ENCODE results near the gene PRM3. TPM values are rescaled to one million over a fixed set of nuclear protein-coding genes. Genes with fewer than 3 reads are reported as not detected.

PRM3 gene
- total RNA-seq, 4 donors from 2014 or later, result not detected

DNA sequence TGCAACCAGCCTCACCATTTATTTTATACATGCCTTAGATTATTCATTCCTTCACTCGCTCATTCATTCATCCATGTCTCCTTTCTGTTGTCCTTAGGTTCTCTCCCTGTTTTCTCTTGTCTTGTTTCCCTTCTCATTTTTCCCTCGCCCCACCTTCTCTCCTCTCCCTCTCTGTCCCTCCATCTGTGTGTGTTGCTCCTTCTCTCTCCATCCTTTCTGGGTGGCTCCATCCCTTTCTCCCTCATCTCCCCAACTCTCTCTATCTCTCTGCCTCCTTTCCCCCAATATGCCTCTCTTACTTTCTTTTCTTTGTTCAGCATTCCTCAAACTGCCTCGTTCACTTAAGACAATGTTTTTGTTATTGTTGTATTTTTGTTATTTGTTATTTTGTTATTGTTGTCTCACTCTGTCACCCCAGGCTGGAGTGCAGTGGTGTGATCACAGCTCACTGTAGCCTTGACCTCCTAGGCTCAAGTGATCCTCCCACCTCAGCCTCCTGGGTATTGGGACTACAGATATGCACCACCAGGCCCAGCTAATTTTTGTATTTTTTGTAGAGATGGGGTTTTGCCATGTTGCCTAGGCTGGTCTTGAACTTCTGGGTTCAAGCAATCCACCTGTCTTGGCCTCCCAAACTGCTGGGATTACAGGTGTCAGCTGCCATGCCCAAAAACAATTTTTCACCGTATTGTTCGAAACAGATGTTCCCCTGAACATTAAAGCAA, 31.8 kb downstream of the PRM3 start:
- Histone ChIP-seq H3K27ac (no peak overlapping the region), H3K9me3 (no peaks in the 10 kb centered on the region), H3K27me3 (no peaks in the 10 kb centered on the region), H3K4me3 (no peak overlapping the region), H3K36me3 (no peaks in the 10 kb centered on the region), H3K4me1 (no peaks in the 10 kb centered on the region)
- intact Hi-C loops (cut with DNase I; ENCODE audit: low total_unique reads) (no loop called here), in situ Hi-C loops (cut with MboI; ENCODE audit: low pct_ligation_motif_present in 1 of 4, low pct_unique_long_range_greater_than_20kb in 1 of 4, low sequenced_read_pairs in 3 of 4) (no loop called here)
- WGBS, 2 donors (ENCODE audit: low coverage in 1 of 2), result 87 to 93% methylated on average over 5 of the region's 5 CpGs
- no peak for DNase-seq
- TF ChIP-seq POLR2A (IDR thresholded peaks at IDR 0.05), result no peak
- TF ChIP-seq, protein P1, sequence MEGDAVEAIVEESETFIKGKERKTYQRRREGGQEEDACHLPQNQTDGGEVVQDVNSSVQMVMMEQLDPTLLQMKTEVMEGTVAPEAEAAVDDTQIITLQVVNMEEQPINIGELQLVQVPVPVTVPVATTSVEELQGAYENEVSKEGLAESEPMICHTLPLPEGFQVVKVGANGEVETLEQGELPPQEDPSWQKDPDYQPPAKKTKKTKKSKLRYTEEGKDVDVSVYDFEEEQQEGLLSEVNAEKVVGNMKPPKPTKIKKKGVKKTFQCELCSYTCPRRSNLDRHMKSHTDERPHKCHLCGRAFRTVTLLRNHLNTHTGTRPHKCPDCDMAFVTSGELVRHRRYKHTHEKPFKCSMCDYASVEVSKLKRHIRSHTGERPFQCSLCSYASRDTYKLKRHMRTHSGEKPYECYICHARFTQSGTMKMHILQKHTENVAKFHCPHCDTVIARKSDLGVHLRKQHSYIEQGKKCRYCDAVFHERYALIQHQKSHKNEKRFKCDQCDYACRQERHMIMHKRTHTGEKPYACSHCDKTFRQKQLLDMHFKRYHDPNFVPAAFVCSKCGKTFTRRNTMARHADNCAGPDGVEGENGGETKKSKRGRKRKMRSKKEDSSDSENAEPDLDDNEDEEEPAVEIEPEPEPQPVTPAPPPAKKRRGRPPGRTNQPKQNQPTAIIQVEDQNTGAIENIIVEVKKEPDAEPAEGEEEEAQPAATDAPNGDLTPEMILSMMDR (IDR thresholded peaks at IDR 0.05), result no peak
- TF ChIP-seq POLR2AphosphoS5 (IDR thresholded peaks at IDR 0.05), result no peak

DNA sequence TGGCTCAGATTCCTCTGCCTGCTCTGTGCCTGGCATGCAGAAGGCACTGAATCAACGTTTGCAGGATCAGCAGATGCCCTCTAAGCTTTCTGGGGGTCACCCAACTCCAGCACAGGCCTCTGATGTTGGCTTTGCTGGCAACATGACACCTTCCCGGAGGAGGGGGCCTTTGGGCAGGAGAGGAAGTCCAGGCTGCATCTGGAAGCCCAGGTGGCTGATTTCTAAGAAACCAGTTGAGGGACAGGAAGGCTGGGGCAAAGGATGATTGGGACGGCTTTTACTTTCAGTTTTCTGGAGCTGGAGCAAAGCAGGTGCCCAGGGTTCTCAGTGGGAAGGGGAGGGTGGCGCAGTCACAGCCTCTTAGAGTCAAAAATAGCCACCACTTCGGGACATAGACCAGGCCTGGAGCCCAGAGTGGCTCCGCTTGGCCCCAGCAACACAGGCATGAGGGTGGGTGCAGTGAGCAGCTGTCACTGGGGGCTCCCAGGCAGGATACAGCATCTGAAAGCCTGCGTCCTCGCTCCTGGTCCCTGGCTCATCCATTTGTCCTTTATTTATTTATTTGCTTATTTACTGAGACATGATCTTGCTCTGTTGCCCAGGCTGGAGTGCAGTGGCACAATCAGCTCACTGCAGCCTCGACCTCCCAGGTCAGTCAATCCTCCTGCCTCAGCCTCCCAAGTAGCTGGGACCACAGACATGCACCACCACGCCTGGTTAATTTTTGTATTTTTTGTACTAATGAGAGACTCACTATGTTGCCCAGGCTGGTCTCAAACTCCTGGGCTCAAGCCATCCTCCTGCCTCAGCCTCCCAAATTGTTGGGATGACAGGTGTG, 32.6 kb downstream of the PRM3 start:
- no peak overlapping the region for H3K27ac ChIP-seq
- TF ChIP-seq, protein P1 (IDR thresholded peaks at IDR 0.05), result no peak
- TF ChIP-seq POLR2A (IDR thresholded peaks at IDR 0.05), result no peak
- no peak for TF ChIP-seq EP300 (IDR thresholded peaks at IDR 0.05; ENCODE audit: low read depth)
- TF ChIP-seq POLR2AphosphoS5 (IDR thresholded peaks at IDR 0.05), result no peak
- H3K9me3 ChIP-seq, result no peaks in the 10 kb centered on the region
- intact Hi-C loops (cut with DNase I; ENCODE audit: low total_unique reads) (no loop called here), in situ Hi-C loops (cut with MboI; ENCODE audit: low pct_ligation_motif_present in 1 of 4, low pct_unique_long_range_greater_than_20kb in 1 of 4, low sequenced_read_pairs in 3 of 4) (no loop called here)
- 71% methylated on average over 10 of the region's 10 CpGs; no CpG with 5 or more reads in 1 of the 2 donors for WGBS, 2 donors (ENCODE audit: low coverage in 1 of 2)
- peaks cover 0 to 3% (median 1%) of the 10 kb centered on the region in 4 donors for H3K4me1 ChIP-seq
- DNase-seq, result no peak
- H3K27me3 ChIP-seq, result no peaks in the 10 kb centered on the region
- H3K4me3 ChIP-seq, result no peak overlapping the region
- no peaks in the 10 kb centered on the region for H3K36me3 ChIP-seq

DNA sequence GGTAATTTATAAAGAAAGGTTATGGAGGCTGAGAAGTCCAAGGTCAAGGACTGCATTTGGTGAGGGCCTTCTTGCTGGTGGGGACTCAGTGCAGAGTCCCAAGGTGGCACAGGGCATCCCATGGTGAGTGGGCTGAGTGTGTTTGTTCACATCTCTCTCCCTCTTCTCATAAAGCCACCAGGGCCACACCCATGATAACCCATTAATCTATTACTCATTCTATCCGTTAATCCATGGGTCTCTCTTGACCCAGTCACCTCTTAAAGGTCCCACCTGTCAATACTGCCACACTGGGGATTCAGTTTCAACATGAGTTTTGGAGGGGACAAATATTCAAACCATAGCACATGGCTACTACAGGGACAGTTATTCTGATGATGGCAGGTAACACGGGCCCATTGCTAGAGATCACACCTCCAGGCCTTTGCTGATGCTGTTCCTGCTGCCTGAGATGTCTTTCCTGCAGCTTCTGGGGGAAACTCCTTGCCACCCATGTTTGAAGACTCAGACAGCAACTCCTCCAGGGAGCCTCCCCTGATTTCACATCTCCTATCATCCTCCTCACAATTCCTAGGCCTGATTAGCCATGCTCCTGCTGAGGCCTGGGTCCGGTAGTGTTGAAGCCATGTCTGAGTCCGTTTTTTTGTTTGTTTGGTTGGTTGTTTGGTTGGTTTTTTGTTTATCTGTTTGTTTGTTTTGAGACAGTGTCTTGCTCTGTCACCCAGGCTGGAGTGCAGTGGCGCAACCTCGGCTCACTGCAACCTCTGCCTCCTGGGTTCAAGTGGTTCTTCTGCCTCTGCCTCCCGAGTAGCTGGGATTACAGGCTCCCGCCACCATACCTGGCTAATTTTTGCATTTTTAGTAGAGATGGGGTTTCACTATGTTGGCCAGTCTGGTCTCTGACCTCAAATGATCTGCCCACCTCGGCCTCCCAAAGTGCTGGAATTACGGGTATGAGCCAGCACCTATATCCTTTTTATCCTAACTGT, 33.5 kb downstream of the PRM3 start:
- Histone ChIP-seq H3K27ac (no peak overlapping the region), H3K4me1 (peaks cover 0 to 5% (median 2%) of the 10 kb centered on the region in 4 donors), H3K36me3 (no peaks in the 10 kb centered on the region), H3K9me3 (no peaks in the 10 kb centered on the region), H3K27me3 (no peaks in the 10 kb centered on the region), H3K4me3 (no peak overlapping the region)
- intact Hi-C loops (cut with DNase I; ENCODE audit: low total_unique reads), result no loop called here
- 80 to 82% methylated on average over 5 to 10 of the region's 10 CpGs for WGBS, 2 donors (ENCODE audit: low coverage in 1 of 2)
- TF ChIP-seq, protein P1 (IDR thresholded peaks at IDR 0.05), result no peak
- no peak for TF ChIP-seq EP300 (IDR thresholded peaks at IDR 0.05; ENCODE audit: low read depth)
- no peak for TF ChIP-seq POLR2AphosphoS5 (IDR thresholded peaks at IDR 0.05)
- no peak for TF ChIP-seq POLR2A (IDR thresholded peaks at IDR 0.05)
- no peak for DNase-seq
- in situ Hi-C loops (cut with MboI; ENCODE audit: low pct_ligation_motif_present in 1 of 4, low pct_unique_long_range_greater_than_20kb in 1 of 4, low sequenced_read_pairs in 3 of 4), result no loop called here
